ENCODE measurements around the gene SPG7. TPM values are rescaled to one million over a fixed set of nuclear protein-coding genes. Genes with fewer than 3 reads are reported as not detected.

The SPG7 gene
- total RNA-seq, 3 donors from 2014 or later (not counting 1 experiment from before 2014, with no cell fraction given): 142 to 195 (median 180) TPM

DNA sequence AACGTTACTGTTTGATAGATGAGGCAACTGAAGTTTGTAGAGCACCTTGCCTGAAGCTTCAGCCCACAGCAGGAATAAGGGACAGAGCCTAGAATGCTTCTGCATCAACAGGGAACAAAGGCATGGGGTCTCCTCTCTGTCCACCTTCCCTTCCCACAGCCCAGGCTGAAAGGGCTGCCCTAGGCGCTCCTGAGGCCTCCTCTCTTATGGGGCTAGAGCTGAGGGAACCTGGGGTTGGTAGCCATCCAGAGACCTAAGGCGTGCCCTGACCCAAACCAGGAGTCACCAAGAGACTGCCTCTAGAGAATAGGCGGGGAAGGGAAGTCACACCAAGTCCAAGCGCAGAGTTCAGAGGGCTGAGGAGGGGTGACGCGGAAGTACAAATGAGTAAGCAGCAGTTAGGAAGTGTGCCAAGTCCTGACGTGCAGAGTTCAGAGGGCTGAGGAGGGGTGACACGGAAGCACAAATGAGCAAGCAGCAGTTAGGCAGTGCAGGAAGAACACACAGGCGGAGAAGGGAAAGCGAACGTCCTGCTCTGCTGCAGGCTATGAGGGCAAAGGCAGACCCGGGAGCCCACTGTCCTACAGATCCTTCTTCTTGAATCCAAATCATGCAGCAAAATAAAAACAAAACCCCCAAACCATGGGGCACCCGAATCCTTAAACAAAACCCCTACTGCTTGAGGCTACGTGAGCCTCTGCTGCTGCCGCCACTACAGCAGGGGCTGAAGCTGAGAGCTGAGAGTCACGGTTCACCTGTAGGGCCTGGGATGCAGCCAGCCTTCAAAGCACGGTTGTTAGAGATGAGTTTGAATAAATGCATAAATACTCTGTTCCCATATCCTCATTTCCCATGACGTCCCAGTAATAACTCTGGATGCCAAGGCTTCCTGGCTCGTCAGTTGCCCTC is 2.7 kb upstream of the SPG7 start:
- Histone ChIP-seq H3K27me3 (ENCODE audit: control insufficient read depth, insufficient read depth, low read length) (no peaks in the 10 kb centered on the region), H3K9me3 (ENCODE audit: control insufficient read depth, insufficient read depth, low read length) (no peaks in the 10 kb centered on the region), H3K4me1 (ENCODE audit: control insufficient read depth, insufficient read depth, low read length) (peaks cover 44% of the 10 kb centered on the region), H3K4me3 (ENCODE audit: low read length) (peak overlapping the region; percentile 9), H3K36me3 (ENCODE audit: control insufficient read depth, insufficient read depth, low read length) (peaks cover 1% of the 10 kb centered on the region), H3K27ac (ENCODE audit: low read length) (peak overlapping the region; percentile 69)
- intact Hi-C loops (cut with micrococcal nuclease): loop anchor here (1.0 to 5.0 kb wide), 2 partner anchors 15 to 188 kb away; partner anchors contain the start of gene ANKRD11
- ATAC-seq (peak; percentile 64 to 80 (median 72)), DNase-seq (peak; percentile 76 to 98)
- TF ChIP-seq, protein P1, sequence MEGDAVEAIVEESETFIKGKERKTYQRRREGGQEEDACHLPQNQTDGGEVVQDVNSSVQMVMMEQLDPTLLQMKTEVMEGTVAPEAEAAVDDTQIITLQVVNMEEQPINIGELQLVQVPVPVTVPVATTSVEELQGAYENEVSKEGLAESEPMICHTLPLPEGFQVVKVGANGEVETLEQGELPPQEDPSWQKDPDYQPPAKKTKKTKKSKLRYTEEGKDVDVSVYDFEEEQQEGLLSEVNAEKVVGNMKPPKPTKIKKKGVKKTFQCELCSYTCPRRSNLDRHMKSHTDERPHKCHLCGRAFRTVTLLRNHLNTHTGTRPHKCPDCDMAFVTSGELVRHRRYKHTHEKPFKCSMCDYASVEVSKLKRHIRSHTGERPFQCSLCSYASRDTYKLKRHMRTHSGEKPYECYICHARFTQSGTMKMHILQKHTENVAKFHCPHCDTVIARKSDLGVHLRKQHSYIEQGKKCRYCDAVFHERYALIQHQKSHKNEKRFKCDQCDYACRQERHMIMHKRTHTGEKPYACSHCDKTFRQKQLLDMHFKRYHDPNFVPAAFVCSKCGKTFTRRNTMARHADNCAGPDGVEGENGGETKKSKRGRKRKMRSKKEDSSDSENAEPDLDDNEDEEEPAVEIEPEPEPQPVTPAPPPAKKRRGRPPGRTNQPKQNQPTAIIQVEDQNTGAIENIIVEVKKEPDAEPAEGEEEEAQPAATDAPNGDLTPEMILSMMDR (IDR thresholded peaks at IDR 0.05): no peak
- H3K36me3 Mint-ChIP-seq: no peaks in the 10 kb centered on the region
- H3K27me3 Mint-ChIP-seq (ENCODE audit: low read depth in 2 of 2): no peaks in the 10 kb centered on the region
- H3K4me3 Mint-ChIP-seq: peak overlapping the region; percentile 77
- peaks cover 26 to 28% of the 10 kb centered on the region in 2 donors for H3K4me1 Mint-ChIP-seq
- WGBS (ENCODE audit: insufficient coverage): 26% methylated on average over 19 of the region's 20 CpGs
- peak overlapping the region; percentile 68 to 87 for H3K27ac Mint-ChIP-seq
- H3K9me3 Mint-ChIP-seq: no peaks in the 10 kb centered on the region

DNA sequence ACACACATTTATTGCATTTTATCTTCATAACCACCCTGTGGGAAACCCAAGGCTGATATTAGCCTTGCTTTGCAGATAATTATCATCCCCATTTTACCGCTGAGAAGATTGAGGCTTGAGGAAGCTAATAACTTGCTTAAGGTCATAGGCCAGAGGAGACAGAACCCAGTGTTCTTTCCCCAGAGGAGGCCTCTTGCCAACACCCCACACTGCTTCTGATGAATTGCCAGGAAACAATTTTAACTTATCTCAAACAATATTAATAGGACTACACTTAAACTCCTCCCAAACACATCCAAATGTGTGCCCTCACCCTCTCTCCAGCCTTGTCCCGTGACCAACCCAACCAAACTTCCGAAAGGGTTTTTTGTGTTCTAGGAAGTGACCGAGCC is 2.1 kb upstream of the SPG7 start:
- no peak for ATAC-seq
- H3K36me3 ChIP-seq (ENCODE audit: control insufficient read depth, insufficient read depth, low read length): peaks cover 8% of the 10 kb centered on the region
- H3K27me3 ChIP-seq (ENCODE audit: control insufficient read depth, insufficient read depth, low read length): no peaks in the 10 kb centered on the region
- H3K36me3 Mint-ChIP-seq: no peaks in the 10 kb centered on the region
- no peaks in the 10 kb centered on the region for H3K9me3 Mint-ChIP-seq
- intact Hi-C loops (cut with micrococcal nuclease): loop anchor here (5.0 kb wide), 1 partner anchor 189 kb away; no protein-coding TSS in a partner anchor
- H3K4me1 ChIP-seq (ENCODE audit: control insufficient read depth, insufficient read depth, low read length): peaks cover 44% of the 10 kb centered on the region
- TF ChIP-seq, protein P1 (IDR thresholded peaks at IDR 0.05): no peak
- H3K27ac Mint-ChIP-seq: peak overlapping the region; percentile 68 to 87
- no peaks in the 10 kb centered on the region for H3K27me3 Mint-ChIP-seq (ENCODE audit: low read depth in 2 of 2)
- 95% methylated on average over 4 of the region's 4 CpGs for WGBS (ENCODE audit: insufficient coverage)
- no peak overlapping the region for H3K4me3 ChIP-seq (ENCODE audit: low read length)
- DNase-seq: no peak
- H3K4me1 Mint-ChIP-seq: peaks cover 26 to 28% of the 10 kb centered on the region in 2 donors
- H3K27ac ChIP-seq (ENCODE audit: low read length): peak overlapping the region; percentile 69
- H3K4me3 Mint-ChIP-seq: peak overlapping the region; percentile 77
- no peaks in the 10 kb centered on the region for H3K9me3 ChIP-seq (ENCODE audit: control insufficient read depth, insufficient read depth, low read length)

DNA sequence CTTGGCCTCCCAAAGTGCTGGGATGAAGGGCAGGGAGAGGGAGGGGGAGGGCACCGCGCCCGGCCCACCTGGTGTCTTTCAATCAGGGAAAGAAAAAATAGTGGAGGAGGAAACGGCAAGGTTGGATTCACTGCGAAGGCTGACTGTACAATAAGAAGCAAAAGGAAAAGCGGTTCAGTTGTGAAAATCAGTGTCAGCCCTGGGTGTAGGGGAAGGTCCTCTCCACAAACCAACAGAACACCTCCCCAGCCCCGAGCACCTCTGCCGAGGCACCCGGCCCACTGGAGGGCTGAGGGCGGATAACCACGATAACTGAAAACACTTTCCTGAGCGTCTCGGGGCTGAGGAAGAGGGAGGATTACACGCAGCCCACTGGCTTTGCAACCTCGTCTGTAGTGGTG is 1.4 kb upstream of the SPG7 start:
- TF ChIP-seq, protein P1 (IDR thresholded peaks at IDR 0.05): no peak
- Mint-ChIP-seq H3K27ac (peak overlapping the region; percentile 68 to 87), H3K27me3 (ENCODE audit: low read depth in 2 of 2) (no peaks in the 10 kb centered on the region), H3K9me3 (no peaks in the 10 kb centered on the region), H3K36me3 (no peaks in the 10 kb centered on the region), H3K4me1 (peaks cover 26 to 28% of the 10 kb centered on the region in 2 donors), H3K4me3 (peak overlapping the region; percentile 82)
- DNase-seq (peak; percentile 46 to 69), ATAC-seq (peak; percentile 11 to 24 (median 19))
- WGBS (ENCODE audit: insufficient coverage): 38% methylated on average over 13 of the region's 15 CpGs
- intact Hi-C loops (cut with micrococcal nuclease): loop anchor here (5.0 kb wide), 1 partner anchor 189 kb away; no protein-coding TSS in a partner anchor
- H3K36me3 ChIP-seq (ENCODE audit: control insufficient read depth, insufficient read depth, low read length): peaks cover 13% of the 10 kb centered on the region
- H3K4me3 ChIP-seq (ENCODE audit: low read length): no peak overlapping the region
- H3K27ac ChIP-seq (ENCODE audit: low read length): peak overlapping the region; percentile 91
- no peaks in the 10 kb centered on the region for H3K9me3 ChIP-seq (ENCODE audit: control insufficient read depth, insufficient read depth, low read length)
- peaks cover 44% of the 10 kb centered on the region for H3K4me1 ChIP-seq (ENCODE audit: control insufficient read depth, insufficient read depth, low read length)
- no peaks in the 10 kb centered on the region for H3K27me3 ChIP-seq (ENCODE audit: control insufficient read depth, insufficient read depth, low read length)

Measured in natural killer cell (primary cell).